Measurements from ENCODE around the gene TBCCD1. TPM values are rescaled to one million over a fixed set of nuclear protein-coding genes. Genes with fewer than 3 reads are reported as not detected.

Gene TBCCD1
- polyA plus RNA-seq, 1 donor from 2014 or later = 13.4 TPM

DNA sequence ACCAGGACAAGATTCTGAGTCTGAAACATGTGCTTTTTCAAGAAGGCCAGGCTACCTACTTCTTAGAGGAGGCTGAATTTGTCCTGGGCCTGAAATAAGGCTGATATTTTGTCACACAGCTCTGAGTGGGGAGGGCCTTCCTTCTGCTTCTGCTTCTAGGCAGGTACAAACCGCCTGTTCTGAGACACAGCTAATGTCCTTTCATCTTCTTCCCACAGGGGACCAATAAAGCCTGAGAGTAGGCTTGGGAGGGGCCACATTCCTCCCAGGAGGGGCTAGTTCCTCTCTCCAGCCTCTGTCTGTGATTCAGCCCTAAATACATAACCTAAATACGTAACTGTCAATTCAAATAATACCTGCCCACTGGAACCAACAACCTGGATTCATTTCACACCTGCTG, 57.7 kb downstream of the TBCCD1 start (continued):
- TF ChIP-seq MXI1 (conservative IDR thresholded peaks at IDR 0.05; ENCODE audit: poor library complexity, severe bottlenecking) (no peak), EZH2 (IDR thresholded peaks at IDR 0.05; ENCODE audit: borderline replicate concordance, insufficient read depth, low read length, poor library complexity, severe bottlenecking) (no peak), SMC3 (conservative IDR thresholded peaks at IDR 0.05; ENCODE audit: poor library complexity) (no peak)

DNA sequence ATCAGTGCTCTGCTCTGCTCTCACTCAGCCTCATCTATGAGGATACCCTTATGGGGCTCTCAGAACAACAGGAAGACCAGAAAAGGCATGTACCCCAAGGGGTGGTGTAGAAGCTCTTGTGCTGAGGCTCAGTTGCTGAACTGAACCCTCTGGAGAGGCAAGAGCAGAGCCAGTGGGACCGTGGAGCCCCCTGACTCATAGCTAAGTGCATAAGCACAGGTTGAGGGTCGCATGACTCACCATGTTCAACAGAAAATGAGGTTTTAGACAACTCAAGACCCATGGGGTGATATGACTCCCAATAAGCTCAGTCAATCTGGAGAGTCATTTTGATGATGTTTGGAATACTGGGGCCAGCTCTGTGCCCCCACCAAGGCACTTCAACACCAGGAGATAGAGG, 60.3 kb downstream of the TBCCD1 start:
- no peak overlapping the region for H3K27ac ChIP-seq (ENCODE audit: low read length)
- H3K4me3 ChIP-seq (ENCODE audit: low read length) = no peak overlapping the region
- H3K9me3 ChIP-seq (ENCODE audit: low read length) = no peaks in the 10 kb centered on the region
- H3K27me3 ChIP-seq (ENCODE audit: insufficient read depth, low read depth, low read length) = no peaks in the 10 kb centered on the region
- no peaks in the 10 kb centered on the region for H4K20me1 ChIP-seq (ENCODE audit: insufficient read depth)
- H3K9ac ChIP-seq (ENCODE audit: low read length) = no peak overlapping the region
- no peaks in the 10 kb centered on the region for H3K79me2 ChIP-seq (replicated peaks; ENCODE audit: insufficient read depth, low read length)
- no peak overlapping the region for H3K4me2 ChIP-seq (ENCODE audit: low read length)
- TF ChIP-seq EZH2 (IDR thresholded peaks at IDR 0.05; ENCODE audit: borderline replicate concordance, insufficient read depth, low read length, poor library complexity, severe bottlenecking) (no peak), CTCF (IDR thresholded peaks at IDR 0.05; ENCODE audit: poor library complexity, severe bottlenecking) (no peak), REST (IDR thresholded peaks at IDR 0.05; ENCODE audit: borderline replicate concordance) (no peak), RAD21 (conservative IDR thresholded peaks at IDR 0.05) (no peak), TAF1 (IDR thresholded peaks at IDR 0.05; ENCODE audit: low read depth) (no peak), POLR2AphosphoS5 (IDR thresholded peaks at IDR 0.05) (no peak), MXI1 (conservative IDR thresholded peaks at IDR 0.05; ENCODE audit: poor library complexity, severe bottlenecking) (no peak), SMC3 (conservative IDR thresholded peaks at IDR 0.05; ENCODE audit: poor library complexity) (no peak), EP300 (conservative IDR thresholded peaks at IDR 0.05; ENCODE audit: poor library complexity, severe bottlenecking) (no peak)
- H3F3A ChIP-seq (ENCODE audit: insufficient read depth, low read length, poor library complexity, severe bottlenecking) = no peaks in the 10 kb centered on the region
- no peaks in the 10 kb centered on the region for H3K36me3 ChIP-seq (ENCODE audit: insufficient read depth, low read length)
- no peaks in the 10 kb centered on the region for H3K9me2 ChIP-seq (ENCODE audit: insufficient read depth, low read length)
- H2AFZ ChIP-seq (ENCODE audit: low read depth, low read length) = no peak overlapping the region

DNA sequence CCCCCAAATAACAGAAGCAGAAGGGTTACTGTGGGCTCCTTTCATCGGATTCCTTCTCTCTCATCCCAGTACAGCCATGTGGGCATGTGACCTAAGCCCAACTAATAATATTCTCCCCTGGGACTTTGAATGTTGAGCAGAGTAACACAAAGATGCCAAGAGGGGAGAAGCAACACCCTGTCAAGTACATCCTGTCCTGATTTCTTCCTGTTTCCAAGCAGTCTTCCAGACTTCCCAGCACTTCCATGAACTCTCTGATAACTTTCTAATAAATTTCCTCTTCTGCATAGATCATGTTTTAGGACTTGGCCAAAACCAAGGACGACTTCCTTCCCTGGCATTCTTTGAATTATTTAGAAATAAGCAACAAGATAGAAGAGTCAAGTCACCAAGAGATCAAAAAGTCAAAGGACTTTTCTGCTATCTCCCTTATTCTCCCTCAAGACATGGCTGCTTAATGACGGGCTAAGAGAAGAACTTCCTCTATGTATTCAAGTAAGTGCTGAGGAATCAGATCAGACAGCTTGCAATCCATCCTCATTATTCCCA, 60.9 kb downstream of the TBCCD1 start:
- Histone ChIP-seq H3K9ac (ENCODE audit: low read length) (no peak overlapping the region), H3K79me2 (replicated peaks; ENCODE audit: insufficient read depth, low read length) (no peaks in the 10 kb centered on the region), H3K4me3 (ENCODE audit: low read length) (no peak overlapping the region), H3K9me2 (ENCODE audit: insufficient read depth, low read length) (no peaks in the 10 kb centered on the region), H3K4me2 (ENCODE audit: low read length) (no peak overlapping the region), H2AFZ (ENCODE audit: low read depth, low read length) (no peak overlapping the region), H3K36me3 (ENCODE audit: insufficient read depth, low read length) (no peaks in the 10 kb centered on the region), H3F3A (ENCODE audit: insufficient read depth, low read length, poor library complexity, severe bottlenecking) (no peaks in the 10 kb centered on the region), H3K27ac (ENCODE audit: low read length) (no peak overlapping the region), H3K27me3 (ENCODE audit: insufficient read depth, low read depth, low read length) (no peaks in the 10 kb centered on the region), H3K9me3 (ENCODE audit: low read length) (no peaks in the 10 kb centered on the region), H4K20me1 (ENCODE audit: insufficient read depth) (no peaks in the 10 kb centered on the region)
- TF ChIP-seq SMC3 (conservative IDR thresholded peaks at IDR 0.05; ENCODE audit: poor library complexity) (no peak), MXI1 (conservative IDR thresholded peaks at IDR 0.05; ENCODE audit: poor library complexity, severe bottlenecking) (no peak), EP300 (conservative IDR thresholded peaks at IDR 0.05; ENCODE audit: poor library complexity, severe bottlenecking) (no peak), EZH2 (IDR thresholded peaks at IDR 0.05; ENCODE audit: borderline replicate concordance, insufficient read depth, low read length, poor library complexity, severe bottlenecking) (no peak), CTCF (IDR thresholded peaks at IDR 0.05; ENCODE audit: poor library complexity, severe bottlenecking) (no peak), TAF1 (IDR thresholded peaks at IDR 0.05; ENCODE audit: low read depth) (no peak), REST (IDR thresholded peaks at IDR 0.05; ENCODE audit: borderline replicate concordance) (no peak), POLR2AphosphoS5 (IDR thresholded peaks at IDR 0.05) (no peak)

Data from neural cell (in vitro differentiated cells).